ENCODE measurements around the gene DNAJB1.
"Not testable (repeated sequence)": the region's sequence is repeated elsewhere in the genome, so short reads cannot be mapped to it uniquely, and the experiment has no call there.

DNAJB1 gene

GRCh38 chr19:14517446-14517839, 754 bp downstream of the DNAJB1 start:
- no peak for FAIRE-seq

- FAIRE-seq = no peak
Measured at GRCh38 chr19:14516746-14517438, 1.3 kb downstream of the DNAJB1 start.

- FAIRE-seq = no peak
Measured at GRCh38 chr19:14516048-14516534, 2.1 kb downstream of the DNAJB1 start.

- FAIRE-seq = no peak
Measured at GRCh38 chr19:14515501-14516047, 2.6 kb downstream of the DNAJB1 start.

GRCh38 chr19:14514215-14514863, 3.9 kb downstream of the DNAJB1 start:
- FAIRE-seq = no peak

- no peak for FAIRE-seq
Measured at GRCh38 chr19:14512406-14512961, 5.7 kb downstream of the DNAJB1 start.

- FAIRE-seq = no peak
Measured at GRCh38 chr19:14511229-14511593, 7.0 kb downstream of the DNAJB1 start.

- FAIRE-seq = no peak
Measured at GRCh38 chr19:14510311-14511228, 7.6 kb downstream of the DNAJB1 start.

GRCh38 chr19:14507704-14508542, 10.3 kb downstream of the DNAJB1 start:
- no peak for FAIRE-seq

GRCh38 chr19:14505488-14506239, 12.5 kb downstream of the DNAJB1 start:
- no peak for FAIRE-seq

- FAIRE-seq = not testable (repeated sequence)
Measured at GRCh38 chr19:14504575-14504974, 13.6 kb downstream of the DNAJB1 start.

- FAIRE-seq = no peak
Measured at GRCh38 chr19:14503285-14503684, 14.9 kb downstream of the DNAJB1 start.

GRCh38 chr19:14502334-14503092, 15.7 kb downstream of the DNAJB1 start:
- no peak for FAIRE-seq

GRCh38 chr19:14497228-14497921, 20.8 kb downstream of the DNAJB1 start:
- no peak for FAIRE-seq

- FAIRE-seq = no peak
Measured at GRCh38 chr19:14496834-14497227, 21.4 kb downstream of the DNAJB1 start.

- FAIRE-seq = peak; percentile 98
Measured at GRCh38 chr19:14496029-14496833, 22.0 kb downstream of the DNAJB1 start, which contains the start of gene GIPC1. TSS of gene GIPC1 (minus strand) at chr19:14496127. CDS start at chr19:14482976, 13,151 bp downstream.

GRCh38 chr19:14495672-14496028, 22.5 kb downstream of the DNAJB1 start:
- FAIRE-seq = no peak

- no peak for FAIRE-seq
Measured at GRCh38 chr19:14494910-14495671, 23.1 kb downstream of the DNAJB1 start.
